HEK293T (cell line): ENCODE data around the gene FZD7.

Experiments used
- ARNT ChIP-seq: fragments of 450-650 bp; IDR thresholded peaks from 2 replicates; pipeline ENCODE4 v1.6.1; 2017; ENCODE audit warnings: mild to moderate bottlenecking
- TF ChIP-seq, protein P1 (sequence below): fragments of 450-650 bp; IDR thresholded peaks from 2 replicates; pipeline ENCODE4 v1.6.1; 2016

DNA sequence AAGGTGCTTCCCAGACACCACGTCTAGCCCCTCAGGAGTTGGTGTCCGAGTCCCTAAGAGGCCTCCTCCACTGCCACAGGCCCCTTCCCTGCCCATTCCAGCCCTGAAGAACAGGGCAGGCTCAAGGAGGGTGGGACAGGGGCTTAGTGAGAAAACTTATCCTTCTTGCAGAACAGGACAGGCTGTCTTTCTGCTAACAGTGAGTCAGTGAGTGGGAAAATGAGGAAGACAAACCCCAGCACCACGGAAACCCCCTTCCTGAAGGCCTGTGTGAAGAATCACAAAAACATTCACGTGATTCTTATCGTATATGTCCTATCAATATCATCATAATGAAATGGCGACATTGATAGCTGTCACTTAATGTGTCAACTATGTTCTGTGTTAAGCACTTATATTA is 9.8 kb downstream of the FZD7 start:
- TF ChIP-seq, protein P1, sequence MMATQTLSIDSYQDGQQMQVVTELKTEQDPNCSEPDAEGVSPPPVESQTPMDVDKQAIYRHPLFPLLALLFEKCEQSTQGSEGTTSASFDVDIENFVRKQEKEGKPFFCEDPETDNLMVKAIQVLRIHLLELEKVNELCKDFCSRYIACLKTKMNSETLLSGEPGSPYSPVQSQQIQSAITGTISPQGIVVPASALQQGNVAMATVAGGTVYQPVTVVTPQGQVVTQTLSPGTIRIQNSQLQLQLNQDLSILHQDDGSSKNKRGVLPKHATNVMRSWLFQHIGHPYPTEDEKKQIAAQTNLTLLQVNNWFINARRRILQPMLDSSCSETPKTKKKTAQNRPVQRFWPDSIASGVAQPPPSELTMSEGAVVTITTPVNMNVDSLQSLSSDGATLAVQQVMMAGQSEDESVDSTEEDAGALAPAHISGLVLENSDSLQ, result no peak
- TF ChIP-seq ARNT, result no peak
